ENCODE data around the gene GP5.

GP5 gene

GRCh38 chr3:194346621-194347020, 52.4 kb downstream of the GP5 start:
- TF ChIP-seq CTCF (IDR thresholded peaks at IDR 0.05; ENCODE audit: borderline replicate concordance, control extremely low read depth, extremely low read depth, insufficient read depth, missing control alignments) = no peak
- DNase-seq (ENCODE audit: low spot score) = no peak
- in situ Hi-C loops (cut with MboI; ENCODE audit: low sequenced_read_pairs, unreplicated experiment) = loop anchor here (25.0 kb wide), 1 partner anchor 241 kb away; no protein-coding TSS in a partner anchor

GRCh38 chr3:194346035-194346434, 53.0 kb downstream of the GP5 start:
- no peak for DNase-seq (ENCODE audit: low spot score)
- TF ChIP-seq CTCF (IDR thresholded peaks at IDR 0.05; ENCODE audit: borderline replicate concordance, control extremely low read depth, extremely low read depth, insufficient read depth, missing control alignments) = no peak
- in situ Hi-C loops (cut with MboI; ENCODE audit: low sequenced_read_pairs, unreplicated experiment) = loop anchor here (25.0 kb wide), 1 partner anchor 241 kb away; no protein-coding TSS in a partner anchor

All from GM13976 (cell line).